ENCODE measurements around the gene RPS21. TPM values are rescaled to one million over a fixed set of nuclear protein-coding genes. Genes with fewer than 3 reads are reported as not detected.

RPS21 gene
- polyA plus RNA-seq, 1 donor = 2,139 TPM

GRCh38 chr20:62345681-62346370, 41.1 kb upstream of the RPS21 start:
- peaks cover 12% of the 10 kb centered on the region for H3K36me3 ChIP-seq (ENCODE audit: control insufficient read depth, insufficient read depth, low read length)
- DNase-seq = no peak
- H3K4me3 ChIP-seq (ENCODE audit: low read length) = no peak overlapping the region
- whole genome bisulfite sequencing (ENCODE audit: insufficient coverage, low lambda C conversion rate) = 100% methylated on average over 1 of the region's 25 CpGs
- peaks cover 12% of the 10 kb centered on the region for H3K4me1 ChIP-seq (ENCODE audit: control insufficient read depth, insufficient read depth, low read length)
- no peak overlapping the region for H3K27ac ChIP-seq (ENCODE audit: low read length)
- H3K27me3 ChIP-seq (ENCODE audit: control insufficient read depth, insufficient read depth, low read length) = no peaks in the 10 kb centered on the region
- no peaks in the 10 kb centered on the region for H3K9me3 ChIP-seq (ENCODE audit: control insufficient read depth, low read depth, low read length)

- H3K36me3 ChIP-seq (ENCODE audit: control insufficient read depth, insufficient read depth, low read length) = peaks cover 19% of the 10 kb centered on the region
- no peaks in the 10 kb centered on the region for H3K9me3 ChIP-seq (ENCODE audit: control insufficient read depth, low read depth, low read length)
- peaks cover 14% of the 10 kb centered on the region for H3K4me1 ChIP-seq (ENCODE audit: control insufficient read depth, insufficient read depth, low read length)
- H3K4me3 ChIP-seq (ENCODE audit: low read length) = no peak overlapping the region
- WGBS (ENCODE audit: insufficient coverage, low lambda C conversion rate) = no CpG with 5 or more reads among the region's 34 CpGs
- H3K27me3 ChIP-seq (ENCODE audit: control insufficient read depth, insufficient read depth, low read length) = no peaks in the 10 kb centered on the region
- H3K27ac ChIP-seq (ENCODE audit: low read length) = no peak overlapping the region
- DNase-seq = no peak
These were observed 40.3 kb upstream of the RPS21 start for GRCh38 chr20:62346398-62347150.

- Histone ChIP-seq H3K36me3 (ENCODE audit: control insufficient read depth, insufficient read depth, low read length) (peaks cover 24% of the 10 kb centered on the region), H3K4me3 (ENCODE audit: low read length) (no peak overlapping the region), H3K27me3 (ENCODE audit: control insufficient read depth, insufficient read depth, low read length) (no peaks in the 10 kb centered on the region), H3K4me1 (ENCODE audit: control insufficient read depth, insufficient read depth, low read length) (peaks cover 14% of the 10 kb centered on the region), H3K9me3 (ENCODE audit: control insufficient read depth, low read depth, low read length) (no peaks in the 10 kb centered on the region), H3K27ac (ENCODE audit: low read length) (no peak overlapping the region)
- no CpG with 5 or more reads among the region's 10 CpGs for WGBS (ENCODE audit: insufficient coverage, low lambda C conversion rate)
- no peak for DNase-seq
These were observed 39.8 kb upstream of the RPS21 start for GRCh38 chr20:62347151-62347404.

GRCh38 chr20:62347445-62347844, 39.5 kb upstream of the RPS21 start:
- Histone ChIP-seq H3K4me1 (ENCODE audit: control insufficient read depth, insufficient read depth, low read length) (peaks cover 14% of the 10 kb centered on the region), H3K27ac (ENCODE audit: low read length) (no peak overlapping the region), H3K36me3 (ENCODE audit: control insufficient read depth, insufficient read depth, low read length) (peaks cover 24% of the 10 kb centered on the region), H3K9me3 (ENCODE audit: control insufficient read depth, low read depth, low read length) (no peaks in the 10 kb centered on the region), H3K4me3 (ENCODE audit: low read length) (no peak overlapping the region), H3K27me3 (ENCODE audit: control insufficient read depth, insufficient read depth, low read length) (no peaks in the 10 kb centered on the region)
- WGBS (ENCODE audit: insufficient coverage, low lambda C conversion rate) = no CpG with 5 or more reads among the region's 9 CpGs
- no peak for DNase-seq

- Histone ChIP-seq H3K9me3 (ENCODE audit: control insufficient read depth, low read depth, low read length) (no peaks in the 10 kb centered on the region), H3K36me3 (ENCODE audit: control insufficient read depth, insufficient read depth, low read length) (peaks cover 27% of the 10 kb centered on the region), H3K27ac (ENCODE audit: low read length) (no peak overlapping the region)
These were observed 38.3 kb upstream of the RPS21 start for GRCh38 chr20:62348604-62349003.

GRCh38 chr20:62349556-62350097, 37.3 kb upstream of the RPS21 start:
- WGBS (ENCODE audit: insufficient coverage, low lambda C conversion rate) = no CpG with 5 or more reads among the region's 7 CpGs
- peak overlapping the region; percentile 35 for H3K27ac ChIP-seq (ENCODE audit: low read length)
- H3K4me1 ChIP-seq (ENCODE audit: control insufficient read depth, insufficient read depth, low read length) = peaks cover 18% of the 10 kb centered on the region
- no peaks in the 10 kb centered on the region for H3K27me3 ChIP-seq (ENCODE audit: control insufficient read depth, insufficient read depth, low read length)
- H3K9me3 ChIP-seq (ENCODE audit: control insufficient read depth, low read depth, low read length) = no peaks in the 10 kb centered on the region
- DNase-seq = no peak
- peaks cover 27% of the 10 kb centered on the region for H3K36me3 ChIP-seq (ENCODE audit: control insufficient read depth, insufficient read depth, low read length)
- no peak overlapping the region for H3K4me3 ChIP-seq (ENCODE audit: low read length)

More at GRCh38 chr20:62348604-62349003, 38.3 kb upstream of the RPS21 start:
- peaks cover 15% of the 10 kb centered on the region for H3K4me1 ChIP-seq (ENCODE audit: control insufficient read depth, insufficient read depth, low read length)
- H3K27me3 ChIP-seq (ENCODE audit: control insufficient read depth, insufficient read depth, low read length) = no peaks in the 10 kb centered on the region
- H3K4me3 ChIP-seq (ENCODE audit: low read length) = no peak overlapping the region
- DNase-seq = no peak
- no CpG with 5 or more reads among the region's 1 CpG for WGBS (ENCODE audit: insufficient coverage, low lambda C conversion rate)

GRCh38 chr20:62350098-62350628, 36.7 kb upstream of the RPS21 start:
- Histone ChIP-seq H3K27me3 (ENCODE audit: control insufficient read depth, insufficient read depth, low read length) (no peaks in the 10 kb centered on the region), H3K4me3 (ENCODE audit: low read length) (no peak overlapping the region), H3K9me3 (ENCODE audit: control insufficient read depth, low read depth, low read length) (no peaks in the 10 kb centered on the region), H3K36me3 (ENCODE audit: control insufficient read depth, insufficient read depth, low read length) (peaks cover 27% of the 10 kb centered on the region), H3K4me1 (ENCODE audit: control insufficient read depth, insufficient read depth, low read length) (peaks cover 22% of the 10 kb centered on the region), H3K27ac (ENCODE audit: low read length) (peak overlapping the region; percentile 35)
- DNase-seq = peak; percentile 71 to 85
- no CpG with 5 or more reads among the region's 16 CpGs for WGBS (ENCODE audit: insufficient coverage, low lambda C conversion rate)

GRCh38 chr20:62350629-62351422, 36.1 kb upstream of the RPS21 start:
- Histone ChIP-seq H3K9me3 (ENCODE audit: control insufficient read depth, low read depth, low read length) (no peaks in the 10 kb centered on the region), H3K4me1 (ENCODE audit: control insufficient read depth, insufficient read depth, low read length) (peaks cover 28% of the 10 kb centered on the region), H3K27ac (ENCODE audit: low read length) (peak overlapping the region; percentile 35), H3K4me3 (ENCODE audit: low read length) (no peak overlapping the region), H3K27me3 (ENCODE audit: control insufficient read depth, insufficient read depth, low read length) (no peaks in the 10 kb centered on the region), H3K36me3 (ENCODE audit: control insufficient read depth, insufficient read depth, low read length) (peaks cover 25% of the 10 kb centered on the region)
- no peak for DNase-seq
- WGBS (ENCODE audit: insufficient coverage, low lambda C conversion rate) = no CpG with 5 or more reads among the region's 23 CpGs

GRCh38 chr20:62351469-62352401, 35.2 kb upstream of the RPS21 start:
- no peaks in the 10 kb centered on the region for H3K9me3 ChIP-seq (ENCODE audit: control insufficient read depth, low read depth, low read length)
- H3K4me1 ChIP-seq (ENCODE audit: control insufficient read depth, insufficient read depth, low read length) = peaks cover 37% of the 10 kb centered on the region
- H3K4me3 ChIP-seq (ENCODE audit: low read length) = no peak overlapping the region
- peaks cover 22% of the 10 kb centered on the region for H3K36me3 ChIP-seq (ENCODE audit: control insufficient read depth, insufficient read depth, low read length)
- no CpG with 5 or more reads among the region's 60 CpGs for WGBS (ENCODE audit: insufficient coverage, low lambda C conversion rate)
- no peaks in the 10 kb centered on the region for H3K27me3 ChIP-seq (ENCODE audit: control insufficient read depth, insufficient read depth, low read length)
- H3K27ac ChIP-seq (ENCODE audit: low read length) = no peak overlapping the region
- no peak for DNase-seq

All from large intestine (tissue), 3 donors.